22Rv1 (cell line): ENCODE data around the gene FANCM.
"Not testable (repeated sequence)": the region's sequence is repeated elsewhere in the genome, so short reads cannot be mapped to it uniquely, and the experiment has no call there.

ENCODE experiments used
- H3K27ac ChIP-seq: fragments of 450-650 bp; 2 replicates; pipeline ENCODE4 v1.5.1; 2017
- ZFX ChIP-seq: fragments of 450-650 bp; IDR thresholded peaks from 2 replicates; pipeline ENCODE4 v1.6.1; 2017; ENCODE audit warnings: antibody characterized with exemption, borderline replicate concordance
- TF ChIP-seq, protein P1 (sequence below): fragments of 450-650 bp; IDR thresholded peaks from 2 replicates; pipeline ENCODE4 v1.5.1; 2017; ENCODE audit warnings: mild to moderate bottlenecking

FANCM gene

DNA sequence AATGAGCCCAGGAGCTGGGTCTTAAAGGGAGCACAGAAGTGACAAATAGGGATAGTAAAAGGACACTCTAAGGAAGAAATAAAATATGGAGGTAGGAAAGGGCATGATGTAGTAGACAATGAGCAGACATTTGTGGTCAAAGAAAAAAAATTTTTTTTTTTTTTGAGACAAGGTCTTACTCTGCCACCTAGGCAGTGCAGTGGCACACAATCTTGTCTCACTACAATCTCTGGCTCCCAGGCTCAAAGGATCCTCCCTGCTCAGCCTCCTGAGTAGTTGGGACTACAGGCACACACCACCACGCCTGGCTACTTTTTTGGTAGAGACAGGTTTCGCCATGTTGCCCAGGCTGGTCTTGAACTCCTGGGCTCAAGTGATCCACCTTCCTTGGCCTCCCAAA is 10.0 kb upstream of the FANCM start:
- no peak overlapping the region for H3K27ac ChIP-seq
- TF ChIP-seq, protein P1, sequence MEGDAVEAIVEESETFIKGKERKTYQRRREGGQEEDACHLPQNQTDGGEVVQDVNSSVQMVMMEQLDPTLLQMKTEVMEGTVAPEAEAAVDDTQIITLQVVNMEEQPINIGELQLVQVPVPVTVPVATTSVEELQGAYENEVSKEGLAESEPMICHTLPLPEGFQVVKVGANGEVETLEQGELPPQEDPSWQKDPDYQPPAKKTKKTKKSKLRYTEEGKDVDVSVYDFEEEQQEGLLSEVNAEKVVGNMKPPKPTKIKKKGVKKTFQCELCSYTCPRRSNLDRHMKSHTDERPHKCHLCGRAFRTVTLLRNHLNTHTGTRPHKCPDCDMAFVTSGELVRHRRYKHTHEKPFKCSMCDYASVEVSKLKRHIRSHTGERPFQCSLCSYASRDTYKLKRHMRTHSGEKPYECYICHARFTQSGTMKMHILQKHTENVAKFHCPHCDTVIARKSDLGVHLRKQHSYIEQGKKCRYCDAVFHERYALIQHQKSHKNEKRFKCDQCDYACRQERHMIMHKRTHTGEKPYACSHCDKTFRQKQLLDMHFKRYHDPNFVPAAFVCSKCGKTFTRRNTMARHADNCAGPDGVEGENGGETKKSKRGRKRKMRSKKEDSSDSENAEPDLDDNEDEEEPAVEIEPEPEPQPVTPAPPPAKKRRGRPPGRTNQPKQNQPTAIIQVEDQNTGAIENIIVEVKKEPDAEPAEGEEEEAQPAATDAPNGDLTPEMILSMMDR = no peak
- TF ChIP-seq ZFX = no peak

DNA sequence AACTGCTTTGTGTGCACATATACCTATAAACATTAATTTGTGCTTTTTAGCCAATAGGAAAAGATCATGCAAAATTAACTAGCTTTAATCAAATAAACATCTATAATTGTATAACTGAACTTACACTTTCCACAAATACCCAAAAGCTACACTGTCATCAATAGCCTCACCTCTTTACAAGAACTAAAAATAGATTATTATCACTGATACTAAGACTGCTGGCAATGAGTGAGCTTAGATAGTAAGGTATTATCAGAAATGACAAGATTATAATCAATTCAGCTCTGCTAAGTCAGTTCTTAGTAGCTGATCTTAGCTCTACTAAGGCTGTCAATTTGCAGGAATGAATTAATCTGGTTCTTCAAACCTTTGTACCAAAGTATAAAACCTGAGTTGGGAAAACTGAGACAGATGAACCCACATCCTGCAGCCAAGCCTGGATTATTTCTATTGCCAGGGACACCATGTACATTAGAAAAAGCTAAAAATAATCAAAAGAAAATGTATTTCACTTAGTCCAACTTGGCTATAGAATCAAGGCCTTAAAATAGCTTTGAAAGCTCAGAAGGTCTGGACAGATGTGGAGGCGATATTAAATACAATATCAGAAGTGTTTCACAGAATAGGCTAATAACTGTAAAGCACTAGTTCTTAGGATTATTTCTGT is 6.6 kb upstream of the FANCM start:
- TF ChIP-seq, protein P1 = no peak
- no peak for TF ChIP-seq ZFX
- no peak overlapping the region for H3K27ac ChIP-seq

DNA sequence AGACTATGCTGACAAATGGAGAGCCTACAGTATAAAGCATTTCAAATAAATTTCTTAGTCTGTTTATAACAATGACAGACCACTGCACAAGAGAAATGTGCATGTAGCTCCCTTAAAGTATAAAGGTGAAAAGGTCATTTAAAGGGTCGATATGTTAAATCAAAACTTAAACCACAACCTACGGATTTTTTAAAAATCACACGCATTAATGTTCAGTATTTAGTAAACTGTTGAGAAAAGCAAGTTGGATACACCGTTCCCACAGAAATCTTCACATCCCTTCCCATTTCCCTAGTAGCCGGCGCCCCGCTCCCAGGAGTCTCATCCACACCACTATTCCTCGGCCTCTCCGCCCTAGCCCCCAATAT is 2.1 kb upstream of the FANCM start:
- H3K27ac ChIP-seq = peak overlapping the region; percentile 89
- TF ChIP-seq ZFX = no peak
- TF ChIP-seq, protein P1 = no peak

DNA sequence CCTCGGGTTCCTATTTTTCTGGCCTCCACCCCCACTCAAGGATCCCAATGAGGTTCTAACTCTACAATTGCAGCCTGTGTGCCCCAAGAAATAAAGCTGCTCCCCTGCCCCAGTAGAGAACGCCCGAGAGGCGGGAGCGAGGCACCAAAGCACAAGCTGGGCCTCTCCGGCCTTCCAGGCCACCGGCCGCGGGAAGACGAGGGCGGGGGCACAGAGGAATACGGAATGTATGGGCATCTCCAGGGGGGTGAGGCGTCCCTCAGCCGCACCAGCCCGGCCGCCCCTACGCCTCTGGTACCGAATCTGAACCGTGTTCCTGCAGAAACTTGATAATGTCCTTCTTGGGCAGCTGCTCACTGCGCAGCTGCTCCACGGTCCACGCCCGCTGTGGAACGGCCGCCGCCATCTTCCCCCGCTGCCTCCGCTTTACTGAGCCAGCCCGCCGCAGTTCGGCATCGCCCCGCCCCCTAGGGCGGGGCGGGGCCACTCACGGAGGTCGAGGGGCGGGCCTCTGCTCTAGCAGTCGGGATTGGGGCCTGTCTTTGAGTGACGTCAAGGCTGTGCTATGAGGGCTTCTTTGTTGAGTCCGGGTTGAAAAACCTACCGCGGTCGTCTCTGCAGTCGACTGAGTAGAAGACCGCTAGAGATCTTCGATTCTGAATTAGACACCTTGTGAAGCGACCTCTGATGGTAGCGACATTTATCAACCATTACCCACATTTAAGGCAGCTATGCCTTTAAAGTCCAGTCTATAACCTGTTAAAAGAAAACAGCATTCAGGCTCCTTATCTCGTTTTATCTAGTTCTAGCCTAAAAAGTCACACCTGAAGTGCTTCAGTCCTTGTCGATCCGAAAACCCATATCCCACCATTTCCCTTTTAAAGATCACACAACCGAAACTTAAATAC is 1.4 kb upstream of the FANCM start, which contains the start of gene FKBP3:
TSS of gene FKBP3 (minus strand) at position 431 of the 908 bp plus-strand sequence. CDS start at position 406, 25 bp downstream.
- H3K27ac ChIP-seq = peak within 1 kb of the TSS; percentile 89
- TF ChIP-seq ZFX = no peak
- TF ChIP-seq, protein P1 = peak; percentile 64

DNA sequence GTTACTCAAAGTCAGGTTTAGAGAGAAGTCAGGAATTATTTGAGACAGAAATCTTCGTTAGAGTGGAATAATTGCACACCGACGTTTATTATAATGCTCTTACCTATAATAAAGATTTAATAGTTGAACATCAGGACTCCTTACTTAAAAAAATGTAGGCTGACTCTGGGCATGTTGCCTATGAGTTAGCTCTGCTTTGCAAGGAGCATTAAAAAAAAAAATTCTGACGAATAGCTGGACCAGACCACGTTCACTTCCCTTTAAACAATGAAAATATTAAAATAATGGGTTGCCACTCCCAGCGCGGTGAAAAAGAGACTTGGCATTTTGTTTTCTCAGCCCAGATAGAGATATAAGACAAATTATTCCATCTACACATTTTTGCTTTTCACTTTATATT is 574 bp upstream of the FANCM start:
- TF ChIP-seq, protein P1 = no peak
- peak overlapping the region; percentile 89 for H3K27ac ChIP-seq

DNA sequence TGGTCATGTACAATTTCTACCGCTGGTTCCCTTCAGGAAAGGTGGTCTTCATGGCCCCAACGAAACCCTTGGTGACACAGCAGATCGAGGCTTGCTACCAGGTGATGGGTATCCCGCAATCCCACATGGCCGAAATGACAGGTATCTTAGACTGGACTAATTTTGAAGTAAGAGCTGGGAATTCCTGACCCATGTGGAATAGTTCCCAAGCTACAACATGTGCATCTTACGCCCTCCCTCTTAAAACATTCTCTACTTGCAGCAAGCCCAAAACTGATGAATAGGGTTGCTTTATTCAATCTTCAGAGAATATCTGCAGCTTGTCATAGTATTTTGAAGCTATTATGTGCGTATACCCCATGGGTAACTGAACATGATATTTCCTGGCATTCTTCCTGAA is 669 bp downstream of the FANCM start:
- no peak for TF ChIP-seq ZFX
- TF ChIP-seq, protein P1 = no peak
- H3K27ac ChIP-seq = peak overlapping the region; percentile 89

DNA sequence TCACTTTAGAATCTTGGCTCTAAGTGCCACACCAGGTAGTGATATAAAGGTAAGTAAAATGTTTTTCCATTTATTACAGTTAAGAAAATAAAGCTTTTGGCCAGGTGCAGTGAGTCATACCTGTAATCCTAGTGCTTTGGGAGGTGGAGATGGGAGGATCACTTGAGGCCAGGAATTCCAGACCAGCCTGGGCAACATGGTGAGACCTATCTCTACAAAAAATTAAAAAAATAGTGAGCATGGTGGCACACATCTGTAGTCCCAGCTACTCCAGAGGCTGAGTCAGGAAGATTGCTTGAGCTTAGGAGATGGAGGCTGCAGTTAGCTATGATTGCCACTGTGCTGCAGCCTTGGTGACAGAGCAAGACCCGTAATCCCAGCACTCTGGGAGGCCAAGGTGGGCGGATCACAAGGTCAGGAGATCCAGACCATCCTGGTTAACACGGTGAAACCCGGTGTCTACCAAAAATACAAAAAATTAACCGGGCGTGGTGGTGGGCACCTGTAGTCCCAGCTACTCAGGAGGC is 5.0 kb downstream of the FANCM start:
- no peak overlapping the region for H3K27ac ChIP-seq
- TF ChIP-seq, protein P1 = no peak
- TF ChIP-seq ZFX = no peak

DNA sequence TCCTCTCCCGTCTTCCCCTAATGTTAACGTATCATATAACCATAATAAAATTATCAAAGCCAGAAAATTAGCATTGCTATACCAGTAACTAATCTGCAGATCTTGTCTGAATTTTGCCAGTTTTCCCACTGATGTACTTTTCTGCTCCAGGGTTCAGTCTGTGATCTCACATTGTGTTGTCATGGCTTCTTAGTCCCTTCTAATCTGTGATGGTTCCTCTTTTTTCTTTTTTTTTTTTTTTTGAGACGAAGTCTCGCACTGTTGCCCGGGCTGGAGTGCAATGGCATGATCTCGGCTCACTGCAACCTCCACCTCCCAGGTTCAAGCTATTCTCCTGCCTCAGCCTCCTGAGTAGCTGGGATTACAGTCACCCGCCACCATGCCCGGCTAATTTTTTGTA is 6.4 kb downstream of the FANCM start:
- H3K27ac ChIP-seq = not testable (repeated sequence)
